ENCODE measurements around the gene IKZF2.

DNA sequence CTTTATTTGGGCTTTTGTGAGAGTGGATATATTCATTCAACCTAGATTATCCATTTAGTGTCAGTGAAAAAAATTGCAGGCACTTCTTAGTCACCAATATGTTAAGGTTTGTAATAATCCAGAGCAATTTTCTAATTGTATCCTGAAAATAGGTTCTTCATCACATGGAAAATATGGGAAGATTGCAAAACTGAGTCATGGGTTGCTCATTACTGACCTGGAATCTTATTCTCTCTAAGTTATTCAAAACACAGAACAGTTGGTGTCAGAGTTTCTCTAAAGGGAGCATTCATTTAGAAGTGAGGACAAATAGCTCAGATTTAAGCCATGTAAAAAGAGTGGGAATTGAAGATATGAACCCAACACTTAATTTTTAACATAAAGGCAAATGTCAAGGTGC is 181.3 kb downstream of the IKZF2 start:
- TF ChIP-seq, protein P1, sequence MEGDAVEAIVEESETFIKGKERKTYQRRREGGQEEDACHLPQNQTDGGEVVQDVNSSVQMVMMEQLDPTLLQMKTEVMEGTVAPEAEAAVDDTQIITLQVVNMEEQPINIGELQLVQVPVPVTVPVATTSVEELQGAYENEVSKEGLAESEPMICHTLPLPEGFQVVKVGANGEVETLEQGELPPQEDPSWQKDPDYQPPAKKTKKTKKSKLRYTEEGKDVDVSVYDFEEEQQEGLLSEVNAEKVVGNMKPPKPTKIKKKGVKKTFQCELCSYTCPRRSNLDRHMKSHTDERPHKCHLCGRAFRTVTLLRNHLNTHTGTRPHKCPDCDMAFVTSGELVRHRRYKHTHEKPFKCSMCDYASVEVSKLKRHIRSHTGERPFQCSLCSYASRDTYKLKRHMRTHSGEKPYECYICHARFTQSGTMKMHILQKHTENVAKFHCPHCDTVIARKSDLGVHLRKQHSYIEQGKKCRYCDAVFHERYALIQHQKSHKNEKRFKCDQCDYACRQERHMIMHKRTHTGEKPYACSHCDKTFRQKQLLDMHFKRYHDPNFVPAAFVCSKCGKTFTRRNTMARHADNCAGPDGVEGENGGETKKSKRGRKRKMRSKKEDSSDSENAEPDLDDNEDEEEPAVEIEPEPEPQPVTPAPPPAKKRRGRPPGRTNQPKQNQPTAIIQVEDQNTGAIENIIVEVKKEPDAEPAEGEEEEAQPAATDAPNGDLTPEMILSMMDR (IDR thresholded peaks at IDR 0.05), result no peak
- TF ChIP-seq EZH2 (IDR thresholded peaks at IDR 0.05) (no peak), EZH2phosphoT487 (IDR thresholded peaks at IDR 0.05) (no peak)

Measured in neural progenitor cell (in vitro differentiated cells).